ENCODE data around the gene FGD2.
"Not testable (repeated sequence)": the region's sequence is repeated elsewhere in the genome, so short reads cannot be mapped to it uniquely, and the experiment has no call there.

Gene FGD2

GRCh38 chr6:37033255-37033654 lies 27.8 kb downstream of the FGD2 start:
- Histone ChIP-seq H3K4me1 (ENCODE audit: control insufficient read depth, insufficient read depth, low read length, unreplicated experiment) (no peaks in the 10 kb centered on the region), H3K36me3 (ENCODE audit: insufficient read depth, low read length) (no peaks in the 10 kb centered on the region), H3K4me3 (ENCODE audit: low read depth, low read length) (no peak overlapping the region), H3K79me2 (ENCODE audit: control insufficient read depth, insufficient read depth, low read length, unreplicated experiment) (no peaks in the 10 kb centered on the region), H3K27me3 (ENCODE audit: insufficient read depth, low read length) (no peaks in the 10 kb centered on the region), H3K27ac (ENCODE audit: low read depth, low read length) (no peak overlapping the region), H2AFZ (ENCODE audit: low read length, unreplicated experiment) (no peak overlapping the region)

GRCh38 chr6:37033819-37034795 lies 28.7 kb downstream of the FGD2 start:
- H3K4me3 ChIP-seq (ENCODE audit: low read depth, low read length), result no peak overlapping the region
- no peaks in the 10 kb centered on the region for H3K27me3 ChIP-seq (ENCODE audit: insufficient read depth, low read length)
- no peaks in the 10 kb centered on the region for H3K4me1 ChIP-seq (ENCODE audit: control insufficient read depth, insufficient read depth, low read length, unreplicated experiment)
- H3K36me3 ChIP-seq (ENCODE audit: insufficient read depth, low read length), result no peaks in the 10 kb centered on the region
- H2AFZ ChIP-seq (ENCODE audit: low read length, unreplicated experiment), result no peak overlapping the region
- no peak overlapping the region for H3K27ac ChIP-seq (ENCODE audit: low read depth, low read length)
- no peaks in the 10 kb centered on the region for H3K79me2 ChIP-seq (ENCODE audit: control insufficient read depth, insufficient read depth, low read length, unreplicated experiment)

DNA sequence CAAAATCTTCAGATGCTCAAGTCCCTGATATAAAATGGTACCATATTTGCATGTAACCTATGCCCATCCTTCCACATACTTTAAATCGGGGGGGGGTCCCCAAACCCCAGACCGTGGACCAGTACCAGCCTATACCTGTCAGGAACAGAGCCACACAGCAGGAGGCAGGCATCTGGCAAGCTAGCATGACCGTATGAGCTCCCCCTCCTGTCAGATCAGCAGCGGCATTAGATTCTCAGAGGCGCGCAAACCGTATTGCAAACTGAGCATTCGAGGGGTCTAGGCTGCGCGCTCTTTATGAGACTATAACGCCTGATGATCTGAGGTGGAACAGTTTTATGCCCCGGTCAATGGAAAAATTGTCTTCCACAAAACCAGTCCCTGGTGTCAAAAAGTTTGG lies 30.7 kb downstream of the FGD2 start:
- Histone ChIP-seq H2AFZ (ENCODE audit: low read length, unreplicated experiment) (no peak overlapping the region), H3K79me2 (ENCODE audit: control insufficient read depth, insufficient read depth, low read length, unreplicated experiment) (no peaks in the 10 kb centered on the region), H3K4me1 (ENCODE audit: control insufficient read depth, insufficient read depth, low read length, unreplicated experiment) (no peaks in the 10 kb centered on the region), H3K4me3 (ENCODE audit: low read depth, low read length) (no peak overlapping the region), H3K27me3 (ENCODE audit: insufficient read depth, low read length) (no peaks in the 10 kb centered on the region), H3K36me3 (ENCODE audit: insufficient read depth, low read length) (no peaks in the 10 kb centered on the region), H3K27ac (ENCODE audit: low read depth, low read length) (no peak overlapping the region)

DNA sequence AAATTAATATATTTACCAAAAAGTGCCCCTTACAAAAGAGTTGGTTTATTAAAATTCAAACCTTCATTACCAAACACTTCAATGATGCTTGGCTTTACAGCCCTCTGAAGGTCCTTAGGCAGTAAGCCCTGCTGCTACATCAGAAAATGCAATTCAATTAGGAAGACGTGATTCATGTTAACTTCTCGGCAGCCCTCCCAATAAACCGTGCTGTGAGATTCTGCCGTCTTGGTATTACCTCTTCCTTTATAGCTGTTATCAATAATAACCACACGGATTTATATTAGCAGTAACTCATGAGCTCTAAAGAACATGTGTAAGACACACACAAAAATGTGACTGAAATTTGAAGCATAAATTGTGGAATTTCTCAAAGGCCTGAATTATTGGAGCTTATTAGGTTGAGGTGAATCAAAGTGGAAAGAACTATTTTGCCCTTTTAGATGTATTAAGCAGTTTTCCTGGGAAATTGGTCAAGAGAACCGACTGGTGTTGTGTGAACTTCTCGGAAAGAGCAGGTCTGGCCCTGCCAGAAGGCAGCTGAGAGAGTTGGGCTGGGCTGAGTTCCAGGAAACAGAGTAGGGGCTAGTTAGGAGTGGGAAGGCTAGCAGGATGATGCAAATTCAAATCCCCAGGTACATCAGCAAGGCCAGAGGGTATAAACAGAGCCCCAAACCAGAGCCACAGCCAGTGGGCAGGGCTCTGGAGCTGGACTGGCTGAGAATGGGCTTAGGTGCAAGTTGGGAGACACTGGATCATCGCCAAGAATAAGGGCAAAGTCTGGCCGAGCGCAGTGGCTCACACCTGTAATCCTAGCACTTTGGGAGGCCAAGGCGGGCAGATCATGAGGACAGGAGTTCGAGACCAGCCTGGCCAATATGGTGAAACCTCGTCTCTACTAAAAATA lies 33.1 kb downstream of the FGD2 start:
- Histone ChIP-seq H2AFZ (ENCODE audit: low read length, unreplicated experiment) (no peak overlapping the region), H3K4me3 (ENCODE audit: low read depth, low read length) (no peak overlapping the region), H3K27me3 (ENCODE audit: insufficient read depth, low read length) (no peaks in the 10 kb centered on the region), H3K36me3 (ENCODE audit: insufficient read depth, low read length) (no peaks in the 10 kb centered on the region), H3K79me2 (ENCODE audit: control insufficient read depth, insufficient read depth, low read length, unreplicated experiment) (no peaks in the 10 kb centered on the region), H3K4me1 (ENCODE audit: control insufficient read depth, insufficient read depth, low read length, unreplicated experiment) (no peaks in the 10 kb centered on the region), H3K27ac (ENCODE audit: low read depth, low read length) (no peak overlapping the region)

DNA sequence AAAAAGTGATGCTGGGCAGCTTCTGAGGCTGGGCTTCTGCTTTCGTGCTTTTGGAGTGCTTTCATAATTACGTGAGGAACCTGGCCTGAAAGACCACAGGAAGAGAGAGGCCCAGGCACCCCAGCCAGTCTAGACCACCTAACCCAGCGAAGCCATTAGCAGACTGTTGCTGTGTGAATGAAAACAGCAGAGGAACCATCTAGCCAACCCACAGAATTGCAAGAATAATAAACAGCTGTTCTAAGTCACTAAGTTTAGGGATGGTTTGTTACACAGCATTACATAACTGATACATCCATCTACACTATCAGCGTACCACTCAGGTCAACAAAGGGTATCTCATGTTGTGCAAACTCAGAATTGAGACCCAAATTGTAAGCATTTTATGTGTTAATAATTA lies 34.5 kb downstream of the FGD2 start:
- Histone ChIP-seq H2AFZ (ENCODE audit: low read length, unreplicated experiment) (no peak overlapping the region), H3K4me3 (ENCODE audit: low read depth, low read length) (no peak overlapping the region), H3K4me1 (ENCODE audit: control insufficient read depth, insufficient read depth, low read length, unreplicated experiment) (no peaks in the 10 kb centered on the region), H3K27me3 (ENCODE audit: insufficient read depth, low read length) (no peaks in the 10 kb centered on the region), H3K36me3 (ENCODE audit: insufficient read depth, low read length) (no peaks in the 10 kb centered on the region), H3K27ac (ENCODE audit: low read depth, low read length) (no peak overlapping the region), H3K79me2 (ENCODE audit: control insufficient read depth, insufficient read depth, low read length, unreplicated experiment) (no peaks in the 10 kb centered on the region)

- H2AFZ ChIP-seq (ENCODE audit: low read length, unreplicated experiment), result no peak overlapping the region
These were observed 36.1 kb downstream of the FGD2 start for GRCh38 chr6:37041521-37041920.

GRCh38 chr6:37042150-37042549 lies 36.7 kb downstream of the FGD2 start:
- no peak overlapping the region for H3K4me3 ChIP-seq (ENCODE audit: low read depth, low read length)
- no peaks in the 10 kb centered on the region for H3K36me3 ChIP-seq (ENCODE audit: insufficient read depth, low read length)
- H3K27ac ChIP-seq (ENCODE audit: low read depth, low read length), result no peak overlapping the region
- H3K4me1 ChIP-seq (ENCODE audit: control insufficient read depth, insufficient read depth, low read length, unreplicated experiment), result no peaks in the 10 kb centered on the region
- no peaks in the 10 kb centered on the region for H3K27me3 ChIP-seq (ENCODE audit: insufficient read depth, low read length)
- no peaks in the 10 kb centered on the region for H3K79me2 ChIP-seq (ENCODE audit: control insufficient read depth, insufficient read depth, low read length, unreplicated experiment)
- no peak overlapping the region for H2AFZ ChIP-seq (ENCODE audit: low read length, unreplicated experiment)

More at GRCh38 chr6:37041521-37041920, 36.1 kb downstream of the FGD2 start:
- Histone ChIP-seq H3K36me3 (ENCODE audit: insufficient read depth, low read length) (no peaks in the 10 kb centered on the region), H3K4me3 (ENCODE audit: low read depth, low read length) (no peak overlapping the region), H3K27ac (ENCODE audit: low read depth, low read length) (no peak overlapping the region), H3K27me3 (ENCODE audit: insufficient read depth, low read length) (no peaks in the 10 kb centered on the region), H3K4me1 (ENCODE audit: control insufficient read depth, insufficient read depth, low read length, unreplicated experiment) (no peaks in the 10 kb centered on the region), H3K79me2 (ENCODE audit: control insufficient read depth, insufficient read depth, low read length, unreplicated experiment) (no peaks in the 10 kb centered on the region)

DNA sequence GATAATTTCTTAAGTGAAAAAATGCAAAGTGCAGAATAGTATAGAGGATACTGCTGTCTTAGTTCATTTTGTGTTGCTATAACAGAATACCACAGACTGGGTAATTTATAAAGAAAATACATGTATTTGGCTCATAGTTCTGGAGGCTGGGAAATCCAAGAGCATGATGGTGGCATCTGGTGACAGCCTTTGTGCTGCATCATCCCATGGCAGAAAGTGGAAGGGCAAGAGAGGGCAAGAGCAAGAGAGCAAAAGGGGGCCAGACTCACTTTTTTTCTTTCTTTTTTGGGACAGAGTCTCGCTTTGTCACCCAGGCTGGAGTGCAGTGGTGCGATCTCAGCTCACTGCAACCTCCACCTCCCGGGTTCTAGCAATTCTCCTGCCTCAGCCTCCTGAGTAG lies 37.6 kb downstream of the FGD2 start:
- not testable (repeated sequence) for H2AFZ ChIP-seq (ENCODE audit: low read length, unreplicated experiment); H3K27ac ChIP-seq (ENCODE audit: low read depth, low read length); H3K36me3 ChIP-seq (ENCODE audit: insufficient read depth, low read length); H3K79me2 ChIP-seq (ENCODE audit: control insufficient read depth, insufficient read depth, low read length, unreplicated experiment); H3K4me1 ChIP-seq (ENCODE audit: control insufficient read depth, insufficient read depth, low read length, unreplicated experiment); H3K4me3 ChIP-seq (ENCODE audit: low read depth, low read length); H3K27me3 ChIP-seq (ENCODE audit: insufficient read depth, low read length)

DNA sequence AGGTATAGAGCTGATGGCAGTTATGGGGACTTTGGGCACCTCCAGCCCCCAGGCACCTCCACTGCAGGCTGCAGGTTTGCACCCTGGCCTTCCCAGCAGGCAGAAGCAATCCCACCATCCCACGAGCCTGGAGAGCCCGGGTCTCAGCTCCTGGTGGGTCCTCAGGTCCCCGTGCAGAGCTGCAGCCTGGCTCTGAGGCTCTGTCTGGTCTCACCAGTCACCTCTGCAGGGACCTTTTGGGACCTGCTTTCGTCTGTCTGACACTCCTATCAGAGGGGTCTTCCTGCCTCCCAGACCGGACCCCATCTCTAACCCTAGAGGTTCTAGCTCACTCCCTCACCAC lies 41.9 kb downstream of the FGD2 start:
- H3K4me1 ChIP-seq (ENCODE audit: control insufficient read depth, insufficient read depth, low read length, unreplicated experiment), result peaks cover 11% of the 10 kb centered on the region
- no peak overlapping the region for H3K27ac ChIP-seq (ENCODE audit: low read depth, low read length)
- no peaks in the 10 kb centered on the region for H3K36me3 ChIP-seq (ENCODE audit: insufficient read depth, low read length)

GRCh38 chr6:37047689-37048402 lies 42.4 kb downstream of the FGD2 start:
- Histone ChIP-seq H3K36me3 (ENCODE audit: insufficient read depth, low read length) (no peaks in the 10 kb centered on the region), H3K27ac (ENCODE audit: low read depth, low read length) (no peak overlapping the region), H3K4me1 (ENCODE audit: control insufficient read depth, insufficient read depth, low read length, unreplicated experiment) (peaks cover 11% of the 10 kb centered on the region), H3K4me3 (ENCODE audit: low read depth, low read length) (no peak overlapping the region), H2AFZ (ENCODE audit: low read length, unreplicated experiment) (no peak overlapping the region), H3K79me2 (ENCODE audit: control insufficient read depth, insufficient read depth, low read length, unreplicated experiment) (no peaks in the 10 kb centered on the region), H3K27me3 (ENCODE audit: insufficient read depth, low read length) (no peaks in the 10 kb centered on the region)

More for the DNA sequence above, 41.9 kb downstream of the FGD2 start:
- Histone ChIP-seq H2AFZ (ENCODE audit: low read length, unreplicated experiment) (no peak overlapping the region), H3K27me3 (ENCODE audit: insufficient read depth, low read length) (no peaks in the 10 kb centered on the region), H3K4me3 (ENCODE audit: low read depth, low read length) (no peak overlapping the region), H3K79me2 (ENCODE audit: control insufficient read depth, insufficient read depth, low read length, unreplicated experiment) (no peaks in the 10 kb centered on the region)

Measured in ACC112 (cell line).